Activated T-helper 2 cell treated with anti-CD3 and anti-CD28 coated beads, Interferon-gamma antibody, Interleukin-2, Interleukin-4, amounts not matched to agents 10 μg/mL and 5 μg/mL and 100 μg/mL, durations not matched to agents 14 hours and 24 hours and 36 hours (primary cell): ENCODE data around the gene EXTL1. TPM values are rescaled to one million over a fixed set of nuclear protein-coding genes. Genes with fewer than 3 reads are reported as not detected.

ENCODE experiments used
- DNase-seq: peaks from one replicate; pipeline ENCODE4 v3.0.0; 2021; ENCODE audit warnings: low spot score
- H3K27ac Mint-ChIP-seq: one replicate; pipeline ENCODE4 v1.8.0; 2021; ENCODE audit warnings: mixed read lengths
- H3K27me3 Mint-ChIP-seq: one replicate; pipeline ENCODE4 v1.8.0; 2021; ENCODE audit warnings: low read depth, mixed read lengths
- H3K36me3 Mint-ChIP-seq: one replicate; pipeline ENCODE4 v1.8.0; 2021; ENCODE audit warnings: low read depth, mixed read lengths
- H3K4me1 Mint-ChIP-seq: one replicate; pipeline ENCODE4 v1.8.0; 2021; ENCODE audit warnings: low read depth, mixed read lengths
- H3K4me3 Mint-ChIP-seq: one replicate; pipeline ENCODE4 v1.8.0; 2021; ENCODE audit warnings: low read depth, mild to moderate bottlenecking, moderate library complexity, mixed read lengths
- H3K9me3 Mint-ChIP-seq: one replicate; pipeline ENCODE4 v1.8.0; 2021; ENCODE audit warnings: mixed read lengths
- intact Hi-C: fragments of 100-400 bp; cut with micrococcal nuclease; formaldehyde crosslinking; loops from one replicate; pipeline ENCODE4 v1.15.1; 2023
- total RNA-seq: library from RNA; stranded (reverse); gene quantifications from 2 replicates; pipeline ENCODE4 v1.2.3, GENCODE V29; 2022

Gene EXTL1
- total RNA-seq, 1 donor from 2014 or later, result not detected

- no peak overlapping the region for H3K27ac Mint-ChIP-seq
- intact Hi-C loops, result no loop called here
- peaks cover 34% of the 10 kb centered on the region for H3K27me3 Mint-ChIP-seq
- H3K4me1 Mint-ChIP-seq, result no peaks in the 10 kb centered on the region
- H3K4me3 Mint-ChIP-seq, result no peak overlapping the region
- H3K9me3 Mint-ChIP-seq, result no peaks in the 10 kb centered on the region
- DNase-seq, result no peak
- H3K36me3 Mint-ChIP-seq, result no peaks in the 10 kb centered on the region
Measured at GRCh38 chr1:26059906-26060305, 38.3 kb downstream of the EXTL1 start.

DNA sequence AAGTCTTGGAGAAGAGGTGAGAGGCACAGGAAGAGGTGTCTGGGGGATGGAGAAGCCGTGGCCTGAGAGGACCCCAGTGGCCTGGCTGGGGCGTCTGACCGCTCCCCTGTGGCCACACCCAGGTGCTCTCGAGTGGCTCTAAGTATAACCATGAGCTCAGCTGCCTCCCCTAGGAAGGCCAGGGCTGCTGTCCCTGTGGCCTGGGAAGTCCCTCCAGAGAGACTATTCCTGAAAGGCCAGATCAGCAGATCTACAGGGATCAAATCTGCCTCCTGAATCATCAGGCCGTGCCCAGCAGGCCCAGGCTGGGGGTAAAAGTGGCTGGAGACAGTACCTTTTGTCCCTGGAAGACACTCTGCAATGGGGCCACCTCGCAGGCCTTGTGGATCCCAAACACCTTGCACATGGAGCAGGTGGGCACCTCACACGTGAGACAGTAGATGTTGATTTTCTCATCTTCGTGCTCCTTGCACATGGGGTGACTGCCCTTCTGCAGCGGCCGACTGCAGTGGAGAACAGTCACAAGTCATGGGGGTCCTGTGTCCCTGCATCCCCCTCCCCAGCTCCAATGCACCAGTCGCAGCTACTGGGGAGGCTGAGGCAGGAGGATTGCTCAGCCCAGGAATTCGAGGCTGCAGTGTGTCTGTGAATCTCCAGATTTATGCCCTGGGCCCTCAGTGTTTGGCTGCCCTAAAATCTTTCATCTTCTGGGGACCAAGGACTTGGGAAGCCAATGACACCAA lies 39.4 kb downstream of the EXTL1 start:
- Mint-ChIP-seq H3K27me3 (peaks cover 32% of the 10 kb centered on the region), H3K4me1 (no peaks in the 10 kb centered on the region), H3K36me3 (no peaks in the 10 kb centered on the region), H3K9me3 (no peaks in the 10 kb centered on the region), H3K27ac (no peak overlapping the region), H3K4me3 (no peak overlapping the region)
- intact Hi-C loops, result no loop called here
- DNase-seq, result no peak

DNA sequence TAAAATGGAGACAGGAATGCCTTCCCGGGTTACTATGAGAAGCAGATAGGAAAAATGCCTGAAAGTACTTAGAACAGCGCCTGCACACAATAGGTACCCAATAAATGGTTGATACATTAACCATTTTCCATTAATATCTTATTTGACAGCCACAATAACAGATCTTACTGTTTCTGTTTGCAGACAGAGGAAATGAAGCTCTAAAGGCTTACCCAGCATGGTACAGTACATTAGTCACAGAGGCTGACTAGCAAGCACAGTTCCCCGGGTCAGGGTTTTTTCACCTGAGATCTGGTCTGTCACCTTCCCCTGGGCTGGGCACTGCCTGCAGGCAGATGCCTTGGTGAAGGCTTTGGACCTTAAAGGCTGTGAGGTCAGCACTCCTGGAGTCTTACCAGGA lies 43.0 kb downstream of the EXTL1 start:
- Mint-ChIP-seq H3K4me3 (no peak overlapping the region), H3K27me3 (peaks cover 28% of the 10 kb centered on the region), H3K36me3 (no peaks in the 10 kb centered on the region), H3K9me3 (no peaks in the 10 kb centered on the region), H3K27ac (no peak overlapping the region), H3K4me1 (no peaks in the 10 kb centered on the region)
- intact Hi-C loops, result no loop called here
- DNase-seq, result no peak

GRCh38 chr1:26066160-26066559 lies 44.6 kb downstream of the EXTL1 start:
- Mint-ChIP-seq H3K36me3 (no peaks in the 10 kb centered on the region), H3K9me3 (no peaks in the 10 kb centered on the region), H3K4me3 (no peak overlapping the region), H3K27me3 (peaks cover 31% of the 10 kb centered on the region), H3K27ac (no peak overlapping the region), H3K4me1 (no peaks in the 10 kb centered on the region)
- intact Hi-C loops, result no loop called here
- no peak for DNase-seq

DNA sequence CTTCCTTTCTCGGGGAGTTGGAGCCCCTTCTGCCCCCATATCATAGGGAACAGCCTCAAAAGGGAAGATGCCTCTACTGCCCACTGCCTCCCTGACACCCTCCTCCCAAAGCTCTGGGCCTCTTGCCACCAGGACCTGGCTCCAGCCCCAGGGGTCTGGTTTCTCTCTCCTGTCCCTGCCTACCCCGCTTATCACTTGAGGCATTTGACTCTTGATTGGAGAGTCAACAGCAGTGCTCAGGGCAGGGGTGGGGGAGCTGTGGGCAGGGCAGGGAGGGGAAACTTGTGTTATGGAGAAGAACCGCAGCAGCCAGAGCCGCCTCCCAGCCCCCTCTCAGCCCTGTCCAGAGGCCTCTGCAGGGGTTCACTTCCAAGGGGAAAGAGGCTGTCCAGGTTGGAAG lies 45.3 kb downstream of the EXTL1 start:
- intact Hi-C loops, result no loop called here
- Mint-ChIP-seq H3K4me1 (no peaks in the 10 kb centered on the region), H3K27me3 (peaks cover 29% of the 10 kb centered on the region), H3K36me3 (no peaks in the 10 kb centered on the region), H3K27ac (no peak overlapping the region), H3K4me3 (no peak overlapping the region), H3K9me3 (no peaks in the 10 kb centered on the region)
- DNase-seq, result no peak

DNA sequence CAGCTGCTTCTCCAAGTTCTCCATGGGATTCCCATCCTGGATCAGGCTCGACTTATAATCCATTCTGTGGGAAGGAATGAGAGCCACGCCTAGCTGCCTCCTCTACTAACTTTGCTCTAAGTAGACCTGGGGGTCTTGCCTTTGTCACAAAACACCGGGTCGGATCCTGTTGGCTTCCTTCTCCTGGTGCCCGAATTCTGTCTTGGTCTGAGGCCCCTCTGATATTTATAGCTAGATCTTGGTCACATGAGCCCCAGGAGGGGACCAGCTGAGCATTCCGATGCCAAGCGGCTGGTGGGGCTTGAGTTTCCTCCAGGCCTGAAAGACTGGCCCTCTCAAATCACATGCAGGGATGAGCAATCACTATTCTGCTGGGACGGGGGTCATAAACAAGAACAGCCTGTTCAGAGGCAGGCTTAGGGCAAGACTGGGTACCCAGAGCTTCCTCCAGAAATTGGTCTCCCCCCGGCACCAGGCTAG lies 45.9 kb downstream of the EXTL1 start, which contains the start of gene TRIM63:
TSS of gene TRIM63 (minus strand) at position 199 of the 480 bp plus-strand sequence. CDS start at position 63, 136 bp downstream.
- H3K4me3 Mint-ChIP-seq, result no peak within 1 kb of the TSS
- H3K36me3 Mint-ChIP-seq, result no peaks in the 10 kb centered on the region
- peaks cover 35% of the 10 kb centered on the region for H3K27me3 Mint-ChIP-seq
- intact Hi-C loops, result no loop called here
- H3K27ac Mint-ChIP-seq, result no peak within 1 kb of the TSS
- H3K4me1 Mint-ChIP-seq, result no peaks in the 10 kb centered on the region
- H3K9me3 Mint-ChIP-seq, result no peaks in the 10 kb centered on the region
- DNase-seq, result no peak

- Mint-ChIP-seq H3K27ac (no peak overlapping the region), H3K4me3 (no peak overlapping the region), H3K4me1 (no peaks in the 10 kb centered on the region), H3K27me3 (peaks cover 37% of the 10 kb centered on the region), H3K9me3 (no peaks in the 10 kb centered on the region), H3K36me3 (no peaks in the 10 kb centered on the region)
- no peak for DNase-seq
- intact Hi-C loops, result no loop called here
Measured at GRCh38 chr1:26069941-26070295, 48.3 kb downstream of the EXTL1 start.

DNA sequence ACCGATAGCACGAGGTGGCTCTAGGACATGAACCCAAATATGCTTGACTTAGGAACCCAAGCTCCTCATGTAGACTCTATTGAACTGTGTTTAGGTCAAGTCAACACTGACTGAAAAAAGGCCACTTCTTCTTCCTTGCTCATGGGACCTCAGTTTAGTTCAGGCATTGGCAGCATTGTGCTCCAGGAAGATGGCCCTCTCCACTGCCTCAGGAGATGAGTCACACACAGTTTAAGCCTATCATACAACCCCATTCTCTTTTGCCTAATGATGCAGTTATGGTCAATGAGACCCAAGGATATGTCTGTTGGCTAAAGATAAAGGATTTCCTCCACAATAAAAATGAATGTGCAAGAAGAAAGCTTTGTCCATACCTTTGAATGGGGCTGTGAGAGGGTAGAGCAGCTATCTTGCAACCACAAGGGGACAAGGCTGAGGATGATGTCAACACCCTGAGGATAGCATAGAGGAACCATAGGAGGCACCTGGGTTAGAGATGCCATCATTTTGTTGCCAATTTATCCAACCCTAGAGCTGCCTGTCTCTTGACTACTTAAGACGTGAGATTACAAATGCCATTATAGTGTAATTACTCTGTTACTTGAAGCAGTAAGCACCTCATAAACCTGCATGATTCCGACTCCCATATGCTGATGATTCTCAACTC lies 48.9 kb downstream of the EXTL1 start:
- Mint-ChIP-seq H3K27ac (no peak overlapping the region), H3K36me3 (no peaks in the 10 kb centered on the region), H3K4me3 (no peak overlapping the region), H3K27me3 (peaks cover 39% of the 10 kb centered on the region), H3K9me3 (no peaks in the 10 kb centered on the region), H3K4me1 (peaks cover under 1% of the 10 kb centered on the region)
- intact Hi-C loops, result no loop called here
- DNase-seq, result no peak

GRCh38 chr1:26070963-26071342 lies 49.4 kb downstream of the EXTL1 start:
- Mint-ChIP-seq H3K9me3 (no peaks in the 10 kb centered on the region), H3K36me3 (no peaks in the 10 kb centered on the region), H3K4me1 (peaks cover 5% of the 10 kb centered on the region), H3K4me3 (no peak overlapping the region), H3K27ac (no peak overlapping the region), H3K27me3 (peaks cover 41% of the 10 kb centered on the region)
- intact Hi-C loops, result no loop called here
- no peak for DNase-seq

DNA sequence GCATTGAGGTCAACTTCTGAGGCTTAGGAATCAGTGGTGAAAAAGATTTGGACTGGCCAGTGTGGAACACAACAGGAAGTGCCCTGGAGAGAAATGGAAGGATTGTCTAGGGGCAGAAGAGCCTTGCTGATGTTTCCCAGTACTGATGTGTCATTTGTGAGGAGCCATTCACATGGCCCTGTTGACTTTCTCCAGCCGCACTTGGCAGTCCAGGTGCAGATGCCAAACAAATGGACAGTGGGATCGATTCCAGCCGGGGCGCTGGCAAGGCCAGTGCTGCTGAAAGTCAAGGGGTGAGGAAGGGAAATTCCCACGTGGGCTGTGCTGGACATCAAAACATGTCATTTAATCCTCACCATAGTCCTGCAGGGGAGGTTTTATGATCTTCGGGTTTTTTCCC lies 50.7 kb downstream of the EXTL1 start:
- Mint-ChIP-seq H3K27me3 (peaks cover 46% of the 10 kb centered on the region), H3K4me1 (peaks cover 11% of the 10 kb centered on the region), H3K4me3 (no peak overlapping the region), H3K9me3 (no peaks in the 10 kb centered on the region), H3K36me3 (no peaks in the 10 kb centered on the region), H3K27ac (no peak overlapping the region)
- no peak for DNase-seq
- intact Hi-C loops, result no loop called here

DNA sequence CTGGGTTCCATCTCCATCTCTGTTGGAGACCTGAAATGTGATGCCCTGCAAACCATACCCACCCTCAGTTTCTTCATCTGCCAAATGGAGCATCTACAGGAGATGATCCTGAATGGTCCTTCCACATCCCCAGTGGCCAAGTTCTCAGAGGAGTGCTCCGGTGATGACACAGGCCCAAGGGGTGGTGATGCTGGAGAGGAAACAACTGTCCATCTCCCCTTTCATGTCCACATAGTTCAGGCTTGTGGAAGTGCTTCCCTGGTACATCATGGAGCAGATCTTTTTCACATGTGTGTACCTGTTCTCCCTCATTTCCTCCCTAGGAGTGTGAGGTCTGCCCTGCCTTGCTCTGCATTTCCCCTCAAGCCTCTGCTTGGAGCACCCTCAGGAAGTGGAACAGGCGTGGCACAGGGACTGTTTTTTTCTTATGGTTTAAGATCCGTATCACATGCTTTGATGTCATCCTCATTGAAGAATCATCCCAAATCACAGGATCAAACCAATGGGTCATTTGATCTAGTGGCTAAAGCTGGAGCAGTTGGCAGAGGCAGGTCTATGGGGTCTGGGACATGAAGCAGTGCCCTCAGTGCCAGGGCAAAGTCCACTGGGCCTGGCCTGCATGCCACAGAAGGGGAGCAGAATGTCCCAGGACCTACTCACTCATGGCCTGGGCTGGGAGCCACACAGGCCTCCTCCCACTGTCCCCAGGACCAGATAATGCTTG lies 54.0 kb downstream of the EXTL1 start:
- peaks cover 50% of the 10 kb centered on the region for H3K27me3 Mint-ChIP-seq
- no peak overlapping the region for H3K27ac Mint-ChIP-seq
- no peak overlapping the region for H3K4me3 Mint-ChIP-seq
- H3K4me1 Mint-ChIP-seq, result peaks cover 11% of the 10 kb centered on the region
- H3K9me3 Mint-ChIP-seq, result no peaks in the 10 kb centered on the region
- DNase-seq, result no peak
- no peaks in the 10 kb centered on the region for H3K36me3 Mint-ChIP-seq
- intact Hi-C loops, result no loop called here

- no peak for DNase-seq
- no peaks in the 10 kb centered on the region for H3K9me3 Mint-ChIP-seq
- intact Hi-C loops, result no loop called here
- no peak overlapping the region for H3K4me3 Mint-ChIP-seq
- H3K4me1 Mint-ChIP-seq, result peaks cover 11% of the 10 kb centered on the region
- no peak overlapping the region for H3K27ac Mint-ChIP-seq
- H3K36me3 Mint-ChIP-seq, result no peaks in the 10 kb centered on the region
- H3K27me3 Mint-ChIP-seq, result peaks cover 38% of the 10 kb centered on the region
Measured at GRCh38 chr1:26077524-26077923, 55.9 kb downstream of the EXTL1 start.
